ENCODE data around the gene PER1. TPM values are rescaled to one million over a fixed set of nuclear protein-coding genes. Genes with fewer than 3 reads are reported as not detected.
A peak's percentile ranks its signal among the peaks of the same experiment; 100 is the strongest.

The PER1 gene, protein sequence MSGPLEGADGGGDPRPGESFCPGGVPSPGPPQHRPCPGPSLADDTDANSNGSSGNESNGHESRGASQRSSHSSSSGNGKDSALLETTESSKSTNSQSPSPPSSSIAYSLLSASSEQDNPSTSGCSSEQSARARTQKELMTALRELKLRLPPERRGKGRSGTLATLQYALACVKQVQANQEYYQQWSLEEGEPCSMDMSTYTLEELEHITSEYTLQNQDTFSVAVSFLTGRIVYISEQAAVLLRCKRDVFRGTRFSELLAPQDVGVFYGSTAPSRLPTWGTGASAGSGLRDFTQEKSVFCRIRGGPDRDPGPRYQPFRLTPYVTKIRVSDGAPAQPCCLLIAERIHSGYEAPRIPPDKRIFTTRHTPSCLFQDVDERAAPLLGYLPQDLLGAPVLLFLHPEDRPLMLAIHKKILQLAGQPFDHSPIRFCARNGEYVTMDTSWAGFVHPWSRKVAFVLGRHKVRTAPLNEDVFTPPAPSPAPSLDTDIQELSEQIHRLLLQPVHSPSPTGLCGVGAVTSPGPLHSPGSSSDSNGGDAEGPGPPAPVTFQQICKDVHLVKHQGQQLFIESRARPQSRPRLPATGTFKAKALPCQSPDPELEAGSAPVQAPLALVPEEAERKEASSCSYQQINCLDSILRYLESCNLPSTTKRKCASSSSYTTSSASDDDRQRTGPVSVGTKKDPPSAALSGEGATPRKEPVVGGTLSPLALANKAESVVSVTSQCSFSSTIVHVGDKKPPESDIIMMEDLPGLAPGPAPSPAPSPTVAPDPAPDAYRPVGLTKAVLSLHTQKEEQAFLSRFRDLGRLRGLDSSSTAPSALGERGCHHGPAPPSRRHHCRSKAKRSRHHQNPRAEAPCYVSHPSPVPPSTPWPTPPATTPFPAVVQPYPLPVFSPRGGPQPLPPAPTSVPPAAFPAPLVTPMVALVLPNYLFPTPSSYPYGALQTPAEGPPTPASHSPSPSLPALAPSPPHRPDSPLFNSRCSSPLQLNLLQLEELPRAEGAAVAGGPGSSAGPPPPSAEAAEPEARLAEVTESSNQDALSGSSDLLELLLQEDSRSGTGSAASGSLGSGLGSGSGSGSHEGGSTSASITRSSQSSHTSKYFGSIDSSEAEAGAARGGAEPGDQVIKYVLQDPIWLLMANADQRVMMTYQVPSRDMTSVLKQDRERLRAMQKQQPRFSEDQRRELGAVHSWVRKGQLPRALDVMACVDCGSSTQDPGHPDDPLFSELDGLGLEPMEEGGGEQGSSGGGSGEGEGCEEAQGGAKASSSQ (N-terminal part only)
- 10 to 100 TPM; 27.5 to 78.8 TPM for total RNA-seq

DNA sequence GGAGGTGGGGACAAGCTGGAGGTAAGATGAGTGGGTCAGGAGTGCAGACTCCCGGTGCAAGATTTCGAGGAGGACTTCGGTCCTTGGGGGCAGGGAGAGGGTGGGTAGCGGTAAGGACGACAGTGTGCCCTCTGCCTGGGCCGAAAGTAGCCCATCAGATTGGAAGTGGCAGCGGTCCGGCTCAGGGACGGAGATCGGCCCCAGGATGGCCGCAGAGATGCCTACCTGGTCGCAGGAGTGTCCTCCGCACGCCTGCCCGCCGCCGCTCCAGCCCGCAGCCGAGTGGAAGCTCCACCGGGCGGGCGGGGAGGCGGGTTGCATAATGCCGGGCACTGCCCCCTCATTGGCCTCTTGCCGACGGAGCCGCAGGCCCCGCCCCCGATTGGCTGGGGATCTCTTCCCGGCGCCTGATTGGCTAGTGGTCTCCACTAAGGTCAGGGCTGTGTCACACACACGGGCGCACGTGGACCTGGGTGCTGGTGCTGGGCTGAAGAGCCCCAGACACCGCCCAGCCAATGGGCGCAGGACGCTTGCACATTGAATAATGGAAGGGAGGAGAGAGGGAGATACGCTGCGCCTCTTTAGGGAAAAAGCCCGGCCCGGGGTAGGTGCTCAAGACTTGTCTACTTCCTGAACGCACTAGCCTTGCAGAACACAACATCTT lies at the start of gene PER1:
Gene PER1 (minus strand): TSS at position 293 of the 664 bp plus-strand sequence. CDS start 1,698 bp downstream, outside the sequence.
- Histone ChIP-seq H3K36me3 (replicated peaks in 1 of 2; ENCODE audit: insufficient read depth in 1 of 2, low read depth in 2 of 2) (peaks cover 26 to 27% of the 10 kb centered on the region in 2 donors), H3K9me3 (no peaks in the 10 kb centered on the region), H3K27me3 (no peaks in the 10 kb centered on the region), H3K4me3 (peak within 1 kb of the TSS; percentile 25 to 61), H3K4me1 (peaks cover 62% of the 10 kb centered on the region), H3K27ac (peak within 1 kb of the TSS; percentile 99 to 100 (median 100))
- intact Hi-C loops (cut with DNase I), result no loop called here
- 5 to 17% methylated on average over 12 to 40 of the region's 42 CpGs for WGBS, 2 donors
- DNase-seq (peak; percentile 97 to 98 (median 98)), ATAC-seq (peak; percentile 33)
- peak in 1 of 3 donors; percentile 98 for TF ChIP-seq POLR2A (IDR thresholded peaks at IDR 0.05)
- TF ChIP-seq, protein P1, sequence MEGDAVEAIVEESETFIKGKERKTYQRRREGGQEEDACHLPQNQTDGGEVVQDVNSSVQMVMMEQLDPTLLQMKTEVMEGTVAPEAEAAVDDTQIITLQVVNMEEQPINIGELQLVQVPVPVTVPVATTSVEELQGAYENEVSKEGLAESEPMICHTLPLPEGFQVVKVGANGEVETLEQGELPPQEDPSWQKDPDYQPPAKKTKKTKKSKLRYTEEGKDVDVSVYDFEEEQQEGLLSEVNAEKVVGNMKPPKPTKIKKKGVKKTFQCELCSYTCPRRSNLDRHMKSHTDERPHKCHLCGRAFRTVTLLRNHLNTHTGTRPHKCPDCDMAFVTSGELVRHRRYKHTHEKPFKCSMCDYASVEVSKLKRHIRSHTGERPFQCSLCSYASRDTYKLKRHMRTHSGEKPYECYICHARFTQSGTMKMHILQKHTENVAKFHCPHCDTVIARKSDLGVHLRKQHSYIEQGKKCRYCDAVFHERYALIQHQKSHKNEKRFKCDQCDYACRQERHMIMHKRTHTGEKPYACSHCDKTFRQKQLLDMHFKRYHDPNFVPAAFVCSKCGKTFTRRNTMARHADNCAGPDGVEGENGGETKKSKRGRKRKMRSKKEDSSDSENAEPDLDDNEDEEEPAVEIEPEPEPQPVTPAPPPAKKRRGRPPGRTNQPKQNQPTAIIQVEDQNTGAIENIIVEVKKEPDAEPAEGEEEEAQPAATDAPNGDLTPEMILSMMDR (IDR thresholded peaks at IDR 0.05), result peak in 1 of 7 experiments; percentile 4

DNA sequence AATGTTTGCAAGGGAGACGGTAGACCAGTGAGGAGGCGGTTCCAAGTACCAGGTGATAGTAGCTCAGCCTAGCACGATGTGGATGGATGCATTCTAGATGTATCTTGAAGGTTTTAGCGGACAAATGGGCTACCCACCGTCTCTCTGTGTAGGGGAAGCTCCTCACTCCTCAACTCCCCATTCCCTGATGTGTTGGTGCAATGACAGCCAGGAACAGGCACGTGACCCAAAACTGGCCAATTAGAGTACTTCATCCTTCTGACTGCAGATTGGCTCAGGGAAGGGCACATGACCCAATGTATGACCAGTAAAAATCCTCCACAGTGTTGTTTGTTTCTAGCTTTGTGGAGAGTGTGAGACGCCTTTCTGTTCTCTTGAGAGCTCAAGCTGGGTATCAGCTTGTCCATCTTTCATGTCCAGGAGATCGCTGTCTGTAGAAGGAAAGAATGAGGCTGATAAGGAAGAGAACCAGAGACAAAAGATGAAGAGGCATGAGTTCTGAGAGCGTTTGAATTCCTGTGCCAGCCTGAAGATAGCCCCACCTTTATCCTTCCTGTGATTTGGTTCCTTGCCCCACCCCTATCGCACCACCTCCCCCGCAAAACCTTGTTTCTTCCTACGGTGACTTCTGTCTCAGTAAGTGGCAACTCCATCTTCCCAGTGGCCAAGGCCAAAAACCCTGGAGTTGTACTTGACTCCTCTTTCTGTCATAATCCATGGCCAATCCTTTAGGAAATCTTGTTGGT lies 40.0 kb upstream of the PER1 start:
- no peak overlapping the region for H3K4me3 ChIP-seq

DNA sequence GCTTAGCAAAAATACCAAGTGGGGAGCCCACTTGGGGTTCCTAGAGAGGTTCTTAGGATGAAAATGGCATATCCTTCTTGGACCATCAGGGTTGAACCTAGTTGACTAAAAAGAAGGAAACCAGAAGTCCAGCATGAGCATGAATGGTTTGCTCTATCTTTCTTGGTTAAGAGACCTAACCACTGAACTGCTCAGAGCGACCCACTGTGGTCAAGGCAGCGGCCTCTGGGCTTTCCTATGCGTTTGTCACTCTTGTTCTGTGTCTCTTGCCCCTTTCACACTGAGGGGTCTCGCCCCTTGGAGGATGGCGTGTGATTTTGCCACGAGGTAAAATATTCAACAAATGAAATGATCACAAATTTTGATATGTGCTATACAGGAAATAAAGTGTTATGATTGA lies 38.3 kb upstream of the PER1 start:
- WGBS, 2 donors, result 31 to 45% methylated on average over 6 of the region's 6 CpGs

More for the DNA sequence above, 40.0 kb upstream of the PER1 start:
- DNase-seq (peak; percentile 82 to 93 (median 86)), ATAC-seq (peak; percentile 64)
- Histone ChIP-seq H3K27ac (peak overlapping the region; percentile 54 to 76 (median 67)), H3K36me3 (replicated peaks in 1 of 2; ENCODE audit: insufficient read depth in 1 of 2, low read depth in 2 of 2) (no peaks in the 10 kb centered on the region), H3K9me3 (no peaks in the 10 kb centered on the region), H3K4me1 (peaks cover 40% of the 10 kb centered on the region), H3K27me3 (no peaks in the 10 kb centered on the region)
- TF ChIP-seq, protein P1 (IDR thresholded peaks at IDR 0.05), result no peak
- TF ChIP-seq POLR2A (IDR thresholded peaks at IDR 0.05), result peak in 2 of 3 donors; percentile 69 to 73
- WGBS, 2 donors, result 9 to 19% methylated on average over 12 of the region's 12 CpGs
- intact Hi-C loops (cut with DNase I), result no loop called here

More for the DNA sequence above, 38.3 kb upstream of the PER1 start:
- H3K27me3 ChIP-seq, result no peaks in the 10 kb centered on the region
- ATAC-seq (no peak), DNase-seq (no peak)
- peaks cover 54% of the 10 kb centered on the region for H3K4me1 ChIP-seq
- H3K4me3 ChIP-seq, result no peak overlapping the region
- peak overlapping the region in 3 of 4 donors; percentile 15 to 96 (median 96) for H3K27ac ChIP-seq
- no peaks in the 10 kb centered on the region for H3K36me3 ChIP-seq (replicated peaks in 1 of 2; ENCODE audit: insufficient read depth in 1 of 2, low read depth in 2 of 2)
- TF ChIP-seq, protein P1 (IDR thresholded peaks at IDR 0.05), result no peak
- no peak for TF ChIP-seq POLR2A (IDR thresholded peaks at IDR 0.05)
- intact Hi-C loops (cut with DNase I), result no loop called here
- H3K9me3 ChIP-seq, result no peaks in the 10 kb centered on the region

All from body of pancreas (tissue), 4 donors.